GM12864 (cell line): Measurements from ENCODE around the gene SEMA3A.

Experiments
- DNase-seq: peaks from one replicate; pipeline ENCODE4 v3.0.0-alpha.2; 2011; ENCODE audit warnings: low read depth
- H3K4me3 ChIP-seq: 2 replicates; pipeline ENCODE4 v1.5.1; 2011; ENCODE audit warnings: mild to moderate bottlenecking, low read depth, low read length, control low read depth
- CTCF ChIP-seq: IDR thresholded peaks from 2 replicates; pipeline ENCODE4 v1.5.1; 2011; ENCODE audit warnings: low read depth, mild to moderate bottlenecking, moderate library complexity, low read length, control low read depth, inconsistent platforms; ENCODE audit errors: missing control alignments

Gene SEMA3A

DNA sequence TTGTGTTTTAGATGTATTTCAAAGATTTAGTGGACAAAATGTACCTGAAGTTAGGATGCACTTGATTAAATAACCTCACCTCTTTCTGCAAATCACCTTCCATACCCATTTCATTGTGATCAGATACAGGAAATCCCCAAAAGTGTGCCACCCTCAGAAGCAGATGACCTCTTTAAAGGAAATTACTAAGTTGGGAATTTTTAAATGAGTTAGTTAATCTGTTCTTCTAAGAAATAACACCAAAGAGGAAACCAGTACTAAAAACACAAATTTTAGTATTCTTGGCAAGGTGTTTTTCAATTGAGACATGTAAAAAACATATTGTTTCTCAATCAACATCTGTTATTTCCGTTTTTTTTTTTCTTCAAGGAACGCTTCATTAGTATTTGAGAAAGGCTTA is 4.6 kb upstream of the SEMA3A start:
- H3K4me3 ChIP-seq = no peak overlapping the region
- no peak for DNase-seq
- TF ChIP-seq CTCF = no peak

DNA sequence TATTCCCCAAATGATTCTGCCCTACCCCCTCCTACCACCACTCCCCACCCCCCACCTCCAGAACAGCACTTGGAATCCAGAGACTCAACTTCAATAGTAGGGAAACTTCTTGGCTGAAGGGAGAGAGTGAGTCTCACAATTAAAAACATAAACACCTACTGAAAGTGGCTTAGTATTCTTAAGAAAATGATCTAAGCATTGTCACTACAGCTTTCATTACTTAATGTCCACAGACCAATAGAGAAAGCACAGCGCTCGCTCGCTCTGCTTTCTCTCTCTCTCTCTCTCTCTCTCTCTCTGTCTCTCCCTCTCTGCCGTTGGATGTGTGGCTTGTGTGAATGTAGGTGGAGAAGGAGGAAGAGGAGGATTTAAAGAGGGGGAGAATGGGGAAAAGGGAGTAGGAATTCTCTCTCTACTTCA is 1.5 kb upstream of the SEMA3A start:
- TF ChIP-seq CTCF = no peak

DNA sequence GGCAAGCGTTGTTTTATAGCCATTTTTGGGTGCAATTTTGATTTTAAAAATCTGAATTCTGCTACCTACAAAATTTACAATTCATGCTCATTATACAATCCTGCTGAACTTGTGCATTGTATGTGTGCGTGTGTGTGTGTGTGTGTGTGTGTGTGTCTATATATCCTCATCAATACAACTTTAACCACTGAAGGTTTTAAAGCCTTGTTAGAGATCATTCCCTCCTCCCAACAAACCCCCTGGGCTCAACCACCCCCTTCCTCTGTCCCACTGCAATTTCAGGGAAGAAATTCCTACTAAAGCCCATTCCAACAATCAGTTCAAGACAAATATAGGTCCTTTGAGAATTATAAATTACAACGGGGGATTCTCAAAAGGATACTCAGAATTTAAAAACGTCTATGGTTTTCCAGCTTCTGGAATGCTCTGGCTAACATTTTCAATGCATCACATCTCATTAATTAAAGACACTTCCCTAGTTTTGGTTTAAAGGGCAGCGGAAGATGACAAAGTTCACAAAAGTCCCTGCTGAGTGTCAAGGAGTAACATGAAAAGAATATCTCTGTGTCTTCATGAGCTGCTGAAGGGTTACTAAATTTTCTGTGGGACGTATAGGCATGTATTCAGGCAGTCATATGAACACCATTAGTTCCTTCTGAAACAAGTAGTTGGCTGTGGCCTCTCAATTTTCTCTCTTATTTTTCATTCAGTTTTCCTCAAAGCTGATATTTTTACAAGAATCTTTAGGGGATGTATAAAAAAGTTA is 889 bp upstream of the SEMA3A start:
- H3K4me3 ChIP-seq = no peak overlapping the region
- DNase-seq = no peak
- no peak for TF ChIP-seq CTCF

More for the DNA sequence above, 1.5 kb upstream of the SEMA3A start:
- no peak for DNase-seq
- no peak overlapping the region for H3K4me3 ChIP-seq

DNA sequence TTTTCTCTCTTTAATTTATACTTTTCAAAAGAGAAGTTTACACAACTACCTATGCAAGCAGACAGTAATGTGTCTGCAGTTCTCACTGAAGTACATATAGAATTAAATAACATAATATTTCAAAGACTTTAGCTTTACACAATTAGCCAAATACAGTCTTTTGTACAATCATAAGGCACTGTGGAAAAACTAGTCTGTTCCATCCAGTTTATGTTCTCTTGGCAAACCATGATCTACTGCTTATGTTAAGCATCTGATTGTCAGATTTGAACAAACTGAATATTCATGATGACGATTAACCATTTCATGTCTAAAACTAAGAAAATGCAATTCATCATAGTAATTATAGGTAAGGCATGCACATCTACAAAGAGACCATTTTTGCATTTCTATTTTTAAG is 842 bp downstream of the SEMA3A start:
- TF ChIP-seq CTCF = no peak
- DNase-seq = no peak
- no peak overlapping the region for H3K4me3 ChIP-seq

GRCh38 chr7:84191842-84192241 is 2.7 kb downstream of the SEMA3A start:
- no peak overlapping the region for H3K4me3 ChIP-seq
- no peak for TF ChIP-seq CTCF
- no peak for DNase-seq

GRCh38 chr7:84191261-84191660 is 3.3 kb downstream of the SEMA3A start:
- no peak for DNase-seq
- H3K4me3 ChIP-seq = no peak overlapping the region
- no peak for TF ChIP-seq CTCF
